GM19351 (cell line): ENCODE measurements around the gene AKR1C2.
"Not testable (repeated sequence)": the region's sequence is repeated elsewhere in the genome, so short reads cannot be mapped to it uniquely, and the experiment has no call there.

Experiments used
- ATAC-seq: cut with Tn5 transposase; IDR thresholded peaks from one replicate; pipeline ENCODE4 v1.9.1; 2021; ENCODE audit warnings: mild to moderate bottlenecking, moderate library complexity; ENCODE audit not compliant: unreplicated experiment

Gene AKR1C2

DNA sequence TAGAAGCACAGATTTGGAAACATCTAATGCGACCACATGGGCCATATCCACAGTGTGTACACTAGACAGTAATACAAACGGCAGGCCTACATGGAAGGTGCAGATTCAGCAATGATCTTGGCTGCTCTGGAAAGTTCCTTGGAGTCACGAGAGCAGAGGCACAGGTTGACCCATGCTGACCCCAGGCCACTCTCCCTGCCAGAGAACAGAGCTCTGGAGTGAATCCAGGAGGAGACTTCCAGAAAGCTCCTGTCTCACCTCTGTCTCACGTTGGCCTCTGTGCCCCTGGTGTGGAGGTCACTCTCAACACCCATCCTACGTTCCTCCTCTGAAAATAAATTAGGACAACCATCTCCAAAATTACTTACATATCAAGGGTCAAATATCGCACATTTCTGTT, 12.2 kb downstream of the AKR1C2 start:
- not testable (repeated sequence) for ATAC-seq

DNA sequence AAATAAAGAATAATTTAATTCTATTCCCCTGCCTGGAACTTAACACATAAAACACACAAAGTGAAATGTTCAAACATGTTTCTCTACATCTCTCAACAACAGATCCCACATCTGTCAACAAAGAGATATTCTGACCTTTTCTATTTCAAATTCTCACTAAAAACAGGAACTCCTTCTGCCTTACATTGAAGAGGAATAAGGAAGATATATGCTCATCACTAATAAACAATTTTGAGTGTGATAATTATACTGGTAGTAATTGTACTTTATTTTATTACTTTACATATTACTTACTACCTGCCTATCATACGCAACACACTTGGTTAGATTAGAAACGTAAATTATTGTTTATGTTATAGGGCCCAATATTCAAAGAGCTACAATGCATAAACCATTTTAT, 13.4 kb downstream of the AKR1C2 start:
- no peak for ATAC-seq

DNA sequence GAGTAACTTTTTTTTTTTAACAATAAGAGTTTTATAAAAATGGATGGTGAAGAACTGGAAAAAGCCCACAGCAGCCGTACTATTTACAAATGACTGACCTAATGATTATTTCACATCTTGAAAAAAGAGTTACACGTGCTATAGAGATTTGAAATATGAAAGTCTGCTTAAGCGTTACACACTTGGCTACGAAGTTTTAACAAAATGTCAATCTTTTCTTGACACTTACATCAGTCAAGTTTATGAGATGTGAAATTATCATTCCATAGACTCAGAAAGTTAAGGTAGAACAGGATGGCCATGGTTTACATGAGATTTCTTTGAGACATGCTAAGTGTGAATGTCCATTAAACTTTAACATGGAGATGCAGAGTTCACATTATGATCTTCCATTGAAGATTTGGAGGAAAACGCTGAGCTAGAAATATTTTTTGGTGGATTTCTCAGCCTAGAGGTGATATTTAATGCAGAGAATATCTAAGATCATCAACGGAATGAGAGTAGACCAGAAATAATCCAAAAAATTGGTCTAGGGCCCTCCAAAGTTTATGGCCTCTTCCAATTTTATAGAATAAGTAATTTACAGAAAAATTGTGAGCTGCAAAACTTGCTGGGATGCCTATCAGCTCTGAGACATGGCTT, 15.5 kb downstream of the AKR1C2 start:
- ATAC-seq, result not testable (repeated sequence)

DNA sequence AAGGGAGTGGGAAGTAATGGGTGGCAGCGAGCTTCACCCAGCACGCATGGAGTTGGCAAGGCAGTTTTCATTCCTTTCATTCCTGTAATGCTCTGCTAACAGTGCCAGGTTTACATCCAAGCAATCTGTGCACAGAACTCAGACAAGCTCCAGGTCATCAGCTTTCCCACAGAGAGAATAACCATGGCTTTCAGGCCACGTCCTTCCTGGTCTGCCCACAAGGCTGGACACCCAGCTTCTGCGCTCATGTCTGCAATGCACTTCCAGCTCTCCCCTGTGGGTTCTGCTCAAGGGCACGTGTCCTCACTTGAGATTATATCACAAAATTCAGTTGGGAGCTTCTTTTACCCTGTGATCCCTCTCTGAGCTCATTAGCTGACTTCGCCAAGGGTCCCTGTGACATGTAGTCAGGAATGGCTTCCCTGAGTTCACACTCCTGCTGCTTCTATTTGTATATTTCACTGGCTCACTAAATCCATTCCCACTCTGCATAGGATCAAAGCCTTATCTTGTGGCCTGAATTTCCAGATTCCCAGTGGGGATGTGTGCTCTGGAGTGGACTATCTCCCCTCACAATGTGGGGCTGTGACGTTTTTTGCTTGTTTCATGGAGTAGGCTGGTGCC, 18.6 kb downstream of the AKR1C2 start:
- no peak for ATAC-seq

DNA sequence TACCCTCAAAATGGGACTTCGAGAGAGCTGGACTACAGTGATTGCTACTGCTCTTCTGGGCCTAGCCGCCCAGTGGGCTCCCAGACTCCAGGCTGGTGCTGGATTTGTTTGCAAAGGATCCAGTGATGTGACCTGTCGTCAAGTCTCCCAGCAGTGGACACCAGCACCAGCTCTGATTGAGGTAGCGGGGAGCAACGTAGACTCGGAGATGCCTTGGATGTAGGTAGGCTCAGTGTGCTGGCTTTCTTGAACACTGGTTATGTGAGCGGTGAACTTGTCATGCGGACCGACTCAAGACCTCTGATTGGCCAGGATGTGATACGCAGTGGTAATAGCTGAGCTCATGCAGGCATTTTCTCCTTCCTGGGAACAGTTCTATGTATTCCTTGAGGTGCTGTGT, 19.4 kb downstream of the AKR1C2 start:
- ATAC-seq, result no peak

DNA sequence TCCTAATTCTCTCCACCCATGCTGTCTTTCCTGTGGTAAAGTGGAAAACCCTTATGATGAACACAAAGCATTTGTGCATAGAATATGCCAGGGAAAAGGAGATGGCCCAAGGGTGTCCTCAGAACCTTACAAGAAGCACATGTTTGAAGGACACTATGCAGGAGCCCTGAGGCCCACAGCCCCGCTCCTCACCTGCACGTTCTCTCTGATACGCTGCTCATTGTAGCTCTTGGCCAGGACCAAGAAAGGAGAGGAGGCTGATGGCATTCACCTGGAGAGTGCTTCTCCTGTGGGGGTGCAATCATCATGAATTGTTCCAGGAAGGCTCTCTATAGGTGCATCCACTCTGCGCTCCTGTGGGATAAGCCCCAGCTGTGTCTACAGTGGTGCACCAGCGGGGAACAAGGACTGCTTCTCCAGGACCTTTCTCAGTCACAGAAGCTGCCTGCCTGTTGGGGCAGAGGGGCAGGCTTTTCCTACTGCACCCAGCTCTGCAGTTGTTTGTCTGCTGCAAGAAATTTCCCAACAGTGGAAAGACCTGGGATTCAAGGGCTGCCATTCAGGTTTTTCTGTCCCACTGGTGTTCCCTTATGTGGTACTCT, 19.9 kb downstream of the AKR1C2 start:
- no peak for ATAC-seq

DNA sequence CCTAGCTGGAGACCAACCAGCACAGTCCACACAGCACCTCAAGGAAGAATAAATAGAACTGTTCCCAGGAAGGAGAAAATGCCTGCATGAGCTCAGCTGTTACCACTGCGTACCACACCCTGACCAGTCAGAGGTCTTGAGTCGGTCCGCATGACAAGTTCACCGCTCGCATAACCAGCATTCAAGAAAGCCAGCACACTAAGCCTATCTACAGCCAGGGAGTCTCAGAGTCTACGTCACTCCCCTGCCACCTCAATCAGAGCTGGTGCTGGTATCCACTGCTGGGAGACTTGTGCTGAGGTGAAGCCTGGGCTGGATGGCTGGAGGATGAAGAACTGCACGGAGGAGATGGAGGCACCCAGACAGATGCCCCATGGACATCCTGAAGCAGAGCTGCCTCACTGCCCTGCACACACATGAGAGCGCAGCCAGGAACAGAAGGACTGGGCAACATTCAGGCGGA, 20.9 kb downstream of the AKR1C2 start:
- ATAC-seq, result no peak

DNA sequence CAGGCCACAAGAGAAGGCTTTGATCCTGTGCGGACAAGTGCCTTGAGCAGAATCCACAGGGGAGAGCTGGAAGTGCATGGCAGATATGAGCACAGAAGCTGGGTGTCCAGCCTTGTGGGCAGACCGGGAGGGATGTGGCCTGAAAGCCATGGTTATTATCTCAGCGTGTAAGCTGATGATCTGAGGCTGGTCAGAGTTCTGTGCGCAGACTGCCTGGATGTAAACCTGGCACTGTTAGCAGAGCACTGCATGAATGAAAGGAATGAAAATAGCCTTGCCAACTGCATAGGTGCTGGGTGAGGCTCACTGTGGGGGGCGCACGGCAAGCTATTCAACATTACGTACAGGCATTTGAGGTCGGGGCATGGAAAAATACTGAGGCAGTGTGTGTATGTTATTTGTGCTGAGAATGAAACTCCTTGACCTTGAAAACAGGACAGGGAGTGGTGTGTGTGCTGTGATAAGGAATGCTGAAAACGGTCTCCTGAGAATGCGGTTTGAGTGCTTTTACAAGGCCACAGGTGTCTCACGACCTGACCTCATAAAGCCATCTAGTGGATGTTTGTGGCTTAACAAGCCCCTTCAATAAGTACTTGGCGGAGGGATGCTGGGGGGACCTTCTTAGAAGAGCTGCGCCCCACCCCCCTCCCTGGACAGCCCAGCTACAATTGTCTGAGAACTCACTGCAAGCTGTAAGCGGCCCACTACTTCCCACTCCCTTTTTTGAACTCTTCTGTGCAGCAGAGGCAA, 21.8 kb downstream of the AKR1C2 start:
- peak; percentile 56 for ATAC-seq

DNA sequence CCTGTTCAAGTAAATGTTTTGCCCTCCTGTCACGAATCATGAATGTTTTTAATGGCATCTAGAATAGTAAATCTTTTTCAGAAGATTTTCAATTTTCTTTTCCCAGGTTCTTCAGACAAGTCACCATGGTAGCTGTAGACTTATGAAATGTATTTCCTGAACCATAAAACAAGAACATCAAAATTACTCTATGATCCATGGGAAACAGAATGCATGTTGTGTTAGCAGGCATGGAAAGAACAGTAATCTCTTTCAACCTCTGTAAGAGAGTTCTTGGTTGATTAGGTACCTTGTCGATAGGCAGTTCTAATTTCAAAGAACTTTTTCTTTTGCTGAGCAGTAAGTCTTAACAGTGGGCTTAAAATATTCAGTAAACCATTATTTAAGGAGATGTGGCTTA, 22.9 kb downstream of the AKR1C2 start:
- ATAC-seq, result no peak

DNA sequence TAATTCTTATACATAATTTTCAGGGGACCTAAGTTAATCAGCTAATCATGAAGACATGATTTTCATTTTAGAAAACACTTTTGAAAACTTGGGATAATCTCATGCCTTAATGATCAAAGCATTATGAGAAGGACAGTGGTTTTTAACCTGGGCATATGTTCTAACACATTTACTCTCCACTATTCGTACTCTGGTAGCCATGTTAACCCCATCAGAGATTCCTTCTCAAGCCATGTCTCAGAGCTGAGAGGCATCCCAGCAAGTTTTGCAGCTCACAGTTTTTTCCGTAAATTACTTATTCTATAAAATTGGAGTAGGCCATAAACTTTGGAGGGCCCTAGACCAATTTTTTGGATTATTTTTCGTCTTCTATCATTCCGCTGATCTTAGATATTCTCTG, 24.8 kb downstream of the AKR1C2 start:
- ATAC-seq, result no peak

DNA sequence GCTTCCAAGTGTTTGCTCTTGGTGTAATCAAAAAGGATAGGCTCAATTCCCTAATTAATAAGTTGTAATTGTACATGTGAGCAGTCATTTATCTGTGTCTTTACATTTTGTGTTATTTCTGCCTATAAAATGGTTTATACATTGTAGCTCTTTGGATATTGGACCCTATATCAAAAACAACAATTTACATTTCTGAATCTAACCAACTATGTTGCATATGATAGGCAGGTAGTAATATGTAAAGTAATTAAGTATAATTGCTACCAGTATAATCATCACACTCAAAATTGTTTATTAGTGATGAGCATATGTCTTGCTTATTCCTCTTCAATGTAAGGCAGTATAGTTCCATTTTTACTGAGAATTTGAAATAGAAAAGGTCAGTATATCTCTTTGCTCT, 26.6 kb downstream of the AKR1C2 start:
- no peak for ATAC-seq

DNA sequence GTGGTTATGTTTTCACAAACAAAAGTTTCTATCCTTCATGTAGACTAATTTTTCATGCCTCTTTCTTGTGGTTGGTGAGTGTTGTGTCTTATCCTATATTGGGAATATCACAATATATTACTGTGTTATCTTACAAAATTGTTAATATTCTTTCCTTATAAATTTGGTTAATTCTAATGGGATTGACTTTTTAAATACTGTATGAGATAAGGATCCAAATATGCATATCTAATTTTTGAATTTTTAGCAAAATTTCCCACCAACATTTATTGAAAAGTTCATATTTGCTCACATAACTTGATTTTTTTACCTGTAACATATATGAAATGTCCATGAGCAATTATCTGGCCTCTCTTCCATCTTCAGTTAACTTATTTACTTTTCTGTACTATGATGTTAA, 29.3 kb downstream of the AKR1C2 start:
- ATAC-seq, result not testable (repeated sequence)

DNA sequence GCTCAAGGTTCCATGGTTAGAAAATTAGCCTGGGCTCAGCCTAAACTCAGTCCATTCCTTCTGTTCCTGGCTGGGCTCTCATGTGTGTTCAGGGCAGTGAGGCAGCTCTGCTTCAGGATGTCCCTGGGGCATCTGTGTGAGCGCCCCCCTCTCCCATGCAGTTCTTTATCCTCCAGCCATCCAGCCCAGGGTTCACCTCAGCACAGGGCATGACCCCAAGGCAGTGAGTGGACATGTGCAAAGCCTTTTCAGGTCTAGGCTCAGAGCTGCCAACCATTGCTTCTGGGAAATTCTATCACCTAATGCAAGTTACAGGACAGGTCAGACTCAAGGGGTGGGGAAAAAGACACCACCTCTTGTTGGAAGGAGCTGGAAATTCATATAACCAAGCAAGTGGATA, 30.4 kb downstream of the AKR1C2 start:
- not testable (repeated sequence) for ATAC-seq

DNA sequence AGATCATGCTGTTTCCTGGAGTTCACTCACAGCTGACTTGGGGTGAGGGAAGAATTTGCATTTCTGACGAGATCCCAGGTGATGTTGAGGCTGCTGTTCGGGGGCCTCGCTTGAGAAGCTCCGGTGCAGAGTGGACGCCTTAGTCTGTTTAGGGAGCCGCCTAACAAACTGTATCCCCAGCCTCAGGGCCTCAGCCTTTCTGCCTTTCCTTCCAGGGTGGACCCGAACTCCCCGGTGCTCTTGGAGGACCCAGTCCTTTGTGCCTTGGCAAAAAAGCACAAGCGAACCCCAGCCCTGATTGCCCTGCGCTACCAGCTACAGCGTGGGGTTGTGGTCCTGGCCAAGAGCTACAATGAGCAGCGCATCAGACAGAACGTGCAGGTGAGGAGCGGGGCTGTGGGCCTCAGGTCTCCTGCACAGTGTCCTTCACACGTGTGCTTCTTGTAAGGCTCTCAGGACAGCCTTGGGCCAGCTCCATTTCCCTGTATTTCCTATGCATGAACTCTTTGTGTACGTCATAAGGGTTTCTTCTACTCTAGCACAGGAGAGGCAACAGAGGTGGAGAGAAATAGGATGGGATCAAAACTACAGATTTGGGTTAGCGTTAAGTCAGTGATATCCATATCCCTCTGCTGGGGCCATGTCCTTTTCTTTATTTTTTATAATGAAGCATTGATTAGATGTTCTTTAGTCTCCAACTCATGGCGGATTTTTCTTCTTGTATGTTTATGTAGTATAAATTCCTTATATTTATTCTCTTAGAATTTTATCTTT, 31.1 kb downstream of the AKR1C2 start:
- ATAC-seq, result not testable (repeated sequence)

DNA sequence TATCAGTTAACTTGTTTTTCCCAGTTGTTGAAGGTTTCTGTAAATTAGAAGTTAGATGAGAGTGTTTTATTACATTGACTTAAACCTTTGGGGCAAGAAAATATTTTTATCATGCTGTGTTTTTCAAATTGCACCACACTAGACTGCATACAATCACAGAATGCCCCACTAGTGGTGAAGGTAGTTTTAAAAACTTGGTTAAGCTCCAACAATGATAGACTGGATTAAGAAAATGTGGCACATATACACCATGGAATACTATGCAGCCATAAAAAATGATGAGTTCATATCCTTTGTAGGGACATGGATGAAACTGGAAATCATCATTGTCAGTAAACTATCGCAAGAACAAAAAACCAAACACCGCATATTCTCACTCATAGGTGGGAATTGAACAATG, 33.3 kb downstream of the AKR1C2 start:
- not testable (repeated sequence) for ATAC-seq

DNA sequence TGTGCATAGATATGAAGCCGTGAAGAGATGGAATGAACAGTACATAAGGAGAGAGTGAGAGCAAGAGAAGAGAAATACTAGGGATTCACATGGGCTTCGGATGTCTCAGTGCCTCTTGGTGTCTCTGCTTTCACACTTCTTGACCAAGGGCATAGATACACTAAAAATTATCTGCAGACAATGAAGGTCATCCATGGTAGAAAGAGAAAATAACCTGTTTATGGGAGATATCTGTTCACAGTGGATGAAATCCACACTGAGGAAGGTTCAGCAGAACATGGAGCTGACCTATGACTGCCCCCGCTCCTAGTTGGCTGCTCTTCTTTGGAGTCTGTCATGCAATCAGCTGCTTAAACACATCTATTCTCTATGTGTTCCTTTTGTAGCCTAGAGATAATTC, 34.4 kb downstream of the AKR1C2 start:
- not testable (repeated sequence) for ATAC-seq

DNA sequence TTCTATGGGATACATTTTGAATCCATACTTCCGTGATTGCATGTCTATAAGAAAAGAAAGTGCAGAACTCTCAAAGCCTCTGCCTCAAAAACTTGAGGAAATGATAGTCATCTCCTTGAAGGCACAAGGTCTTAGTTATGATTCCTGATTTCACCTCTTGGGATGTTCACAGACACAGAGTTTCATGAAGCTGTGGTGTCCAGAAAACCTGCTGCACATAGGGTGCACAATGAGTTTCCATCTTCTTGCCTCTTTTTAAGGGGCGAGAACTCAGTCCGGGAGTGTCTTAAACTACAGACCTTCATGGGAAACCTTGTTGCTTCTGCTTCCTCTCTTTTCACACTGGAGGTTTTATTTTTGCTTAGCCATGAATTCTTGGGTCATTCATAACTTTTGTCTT, 36.5 kb downstream of the AKR1C2 start:
- not testable (repeated sequence) for ATAC-seq

DNA sequence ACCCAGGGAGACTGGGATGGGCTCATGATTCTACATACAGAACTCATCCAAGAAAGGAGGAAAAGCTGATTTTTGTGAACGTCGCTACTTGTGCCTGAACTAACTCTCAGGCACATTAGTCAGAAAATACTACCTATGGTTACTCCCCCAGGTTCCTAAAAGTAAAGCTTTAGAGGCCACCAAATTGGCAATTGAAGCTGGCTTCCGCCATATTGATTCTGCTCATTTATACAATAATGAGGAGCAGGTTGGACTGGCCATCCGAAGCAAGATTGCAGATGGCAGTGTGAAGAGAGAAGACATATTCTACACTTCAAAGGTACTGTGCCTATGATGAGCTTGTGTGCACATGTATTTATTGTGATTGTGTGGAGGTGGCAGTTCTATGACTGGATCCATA, 37.9 kb downstream of the AKR1C2 start:
- not testable (repeated sequence) for ATAC-seq

DNA sequence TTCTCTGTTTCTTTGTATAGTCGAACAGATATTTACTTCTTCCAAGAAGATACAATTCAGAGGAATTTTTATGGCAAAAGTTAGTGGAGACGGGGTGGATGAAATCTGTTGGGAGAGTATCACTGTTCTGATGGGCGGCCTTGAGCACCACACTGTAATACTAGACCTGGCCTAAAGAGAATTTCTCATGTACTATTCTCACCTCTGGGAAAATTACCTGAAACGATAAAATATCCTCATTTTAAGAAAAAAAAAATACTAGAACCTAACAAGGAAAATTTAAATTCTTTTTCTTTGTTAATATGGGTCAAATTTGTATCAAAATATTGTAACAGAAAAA, 39.9 kb downstream of the AKR1C2 start:
- ATAC-seq, result not testable (repeated sequence)

DNA sequence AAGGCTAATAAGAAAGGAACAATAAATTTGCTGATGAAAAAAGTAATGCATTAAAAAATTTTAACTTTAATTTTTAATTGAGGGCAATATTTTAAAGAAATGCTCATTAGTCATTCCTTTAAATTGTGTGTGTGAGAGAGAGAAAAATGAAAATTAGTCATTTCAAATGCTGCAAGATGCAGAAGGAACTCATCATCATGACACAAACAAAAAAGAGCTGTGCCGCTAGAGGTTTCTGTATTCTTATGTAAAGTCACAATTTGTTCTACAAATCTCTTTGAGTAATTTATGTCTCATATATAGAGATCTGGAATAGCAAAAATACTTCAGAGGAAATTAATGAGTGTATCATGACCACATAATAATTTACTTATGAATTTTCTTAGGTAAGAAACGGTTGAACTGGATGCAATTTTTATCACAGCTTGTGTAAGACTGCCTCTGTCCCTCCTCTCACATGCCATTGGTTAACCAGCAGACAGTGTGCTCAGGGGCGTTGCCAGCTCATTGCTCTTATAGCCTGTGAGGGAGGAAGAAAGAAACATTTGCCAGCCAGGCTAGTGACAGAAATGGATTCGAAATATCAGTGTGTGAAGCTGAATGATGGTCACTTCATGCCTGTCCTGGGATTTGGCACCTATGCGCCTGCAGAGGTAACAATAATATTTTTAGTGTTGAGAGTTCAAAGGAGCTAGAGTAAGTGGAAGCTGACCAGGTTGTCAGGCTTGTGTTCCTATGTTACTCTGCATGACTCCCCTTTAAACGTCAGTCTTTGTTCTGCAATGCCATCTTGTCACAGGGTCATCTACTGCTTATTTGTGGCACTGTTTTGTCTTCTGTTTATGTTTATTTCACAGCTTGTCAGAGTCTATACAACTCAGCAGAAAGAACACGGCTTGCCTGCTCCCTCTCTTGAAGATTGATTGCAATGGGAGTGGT, 40.5 kb downstream of the AKR1C2 start, which contains the start of gene AKR1C1:
Gene AKR1C1 (plus strand): TSS at position 540 of the 939 bp plus-strand sequence. CDS start 30 bp downstream, at position 570.
- ATAC-seq, result not testable (repeated sequence)
